GM23338 (cell line): Measurements from ENCODE around the gene KANK3. TPM values are rescaled to one million over a fixed set of nuclear protein-coding genes. Genes with fewer than 3 reads are reported as not detected.

Experiments used
- ATAC-seq: fragments of 200-7000 bp; cut with Tn5 transposase; 3 replicates; pipeline ENCODE4 v1.9.1; 2020
- DNase-seq: peaks from one replicate; pipeline ENCODE4 v3.0.0-alpha.2; 2015; ENCODE audit warnings: low spot score
- H2AFZ ChIP-seq: fragments of 200-600 bp; sonication (generic); 2 replicates; pipeline ENCODE4 v1.8.0; 2016; ENCODE audit warnings: antibody characterized with exemption, mild to moderate bottlenecking, moderate library complexity
- H3F3A ChIP-seq: fragments of 200-600 bp; sonication (generic); replicated peaks from 2 replicates; pipeline ENCODE4 v1.8.0; 2017; ENCODE audit warnings: antibody characterized with exemption, mixed run types, low read depth
- H3K27ac ChIP-seq: fragments of 200-600 bp; sonication (generic); 2 replicates; pipeline ENCODE4 v1.6.1; 2016; ENCODE audit warnings: low read depth
- H3K27me3 ChIP-seq: fragments of 200-600 bp; sonication (generic); 2 replicates; pipeline ENCODE4 v1.8.0; 2016; ENCODE audit warnings: mild to moderate bottlenecking, mixed run types, moderate library complexity; ENCODE audit not compliant: insufficient read depth
- H3K36me3 ChIP-seq: fragments of 200-600 bp; sonication (generic); 2 replicates; pipeline ENCODE4 v1.8.0; 2016; ENCODE audit warnings: mild to moderate bottlenecking; ENCODE audit not compliant: insufficient read depth
- H3K4me1 ChIP-seq: fragments of 200-600 bp; sonication (generic); 2 replicates; pipeline ENCODE4 v1.8.0; 2016; ENCODE audit warnings: mild to moderate bottlenecking, moderate library complexity; ENCODE audit not compliant: insufficient read depth
- H3K4me2 ChIP-seq: fragments of 200-600 bp; sonication (generic); 2 replicates; pipeline ENCODE4 v1.7.1; 2017; ENCODE audit warnings: mixed run types
- H3K4me3 ChIP-seq: fragments of 200-600 bp; sonication (generic); 2 replicates; pipeline ENCODE4 v1.6.1; 2016; ENCODE audit warnings: mixed run types
- H3K79me2 ChIP-seq: fragments of 200-600 bp; sonication (generic); replicated peaks from 2 replicates; pipeline ENCODE4 v1.8.0; 2017; ENCODE audit warnings: mild to moderate bottlenecking; ENCODE audit not compliant: insufficient read depth
- H3K9me2 ChIP-seq: fragments of 200-600 bp; sonication (generic); 2 replicates; pipeline ENCODE4 v1.8.0; 2017; ENCODE audit not compliant: insufficient read depth
- H4K20me1 ChIP-seq: fragments of 200-600 bp; sonication (generic); replicated peaks from 2 replicates; pipeline ENCODE4 v1.8.0; 2017; ENCODE audit warnings: mild to moderate bottlenecking; ENCODE audit not compliant: insufficient read depth
- H3K27ac Mint-ChIP-seq: 2 replicates; pipeline ENCODE4 v1.8.0; 2020; ENCODE audit warnings: inconsistent platforms, mild to moderate bottlenecking, moderate library complexity, mixed read lengths
- H3K27me3 Mint-ChIP-seq: 3 replicates; pipeline ENCODE4 v1.8.0; 2022; ENCODE audit warnings: low read depth, mild to moderate bottlenecking, moderate library complexity, mixed read lengths, inconsistent platforms; ENCODE audit not compliant: insufficient read depth, poor library complexity
- H3K36me3 Mint-ChIP-seq: 3 replicates; pipeline ENCODE4 v1.8.0; 2021; ENCODE audit warnings: low read depth, mild to moderate bottlenecking, inconsistent platforms, moderate library complexity, mixed read lengths
- H3K4me1 Mint-ChIP-seq: 3 replicates; pipeline ENCODE4 v1.8.0; 2020; ENCODE audit warnings: mild to moderate bottlenecking, inconsistent platforms, mixed read lengths
- H3K4me3 Mint-ChIP-seq: 3 replicates; pipeline ENCODE4 v1.8.0; 2021; ENCODE audit warnings: moderate library complexity, mild to moderate bottlenecking, inconsistent platforms, mixed read lengths
- H3K9me3 Mint-ChIP-seq: 3 replicates; pipeline ENCODE4 v1.8.0; 2020; ENCODE audit warnings: moderate library complexity, mild to moderate bottlenecking, inconsistent platforms, mixed read lengths
- CREB1 ChIP-seq: fragments of 250-450 bp; sonication (Bioruptor Pico); IDR thresholded peaks from 2 replicates; pipeline ENCODE4 v1.5.0; 2020; ENCODE audit warnings: low read depth, mild to moderate bottlenecking, moderate library complexity
- CTCF ChIP-seq, 2 experiments: fragments of 200-600 bp in 1 of 2; sonication (generic) in 1 of 2; conservative IDR thresholded peaks; 2 replicates each; pipeline versions ENCODE4 v1.5.1 to v1.6.1; 2016 to 2017; ENCODE audit warnings: antibody characterized with exemption in 2 of 2, low read depth in 2 of 2, mild to moderate bottlenecking in 2 of 2, moderate library complexity in 1 of 2
- EZH2 ChIP-seq: fragments of 200-600 bp; sonication (generic); IDR thresholded peaks from one replicate; pipeline ENCODE4 v1.8.0; 2017; ENCODE audit warnings: antibody characterized with exemption, mild to moderate bottlenecking, low read depth; ENCODE audit not compliant: unreplicated experiment
- EZH2phosphoT487 ChIP-seq: fragments of 200-600 bp; sonication (generic); IDR thresholded peaks from one replicate; pipeline ENCODE4 v1.8.1; 2018; ENCODE audit warnings: antibody characterized with exemption; ENCODE audit not compliant: unreplicated experiment
- JUNB ChIP-seq: IDR thresholded peaks from one replicate; pipeline ENCODE4 v1.6.1; 2016; ENCODE audit warnings: antibody characterized with exemption; ENCODE audit not compliant: unreplicated experiment
- NANOG ChIP-seq: IDR thresholded peaks from 2 replicates; pipeline ENCODE4 v1.6.1; 2016; ENCODE audit warnings: antibody characterized with exemption, borderline replicate concordance
- POLR2AphosphoS5 ChIP-seq: IDR thresholded peaks from 2 replicates; pipeline ENCODE4 v1.6.1; 2016; ENCODE audit warnings: antibody characterized with exemption, low read depth
- STAT1 ChIP-seq: IDR thresholded peaks from one replicate; pipeline ENCODE4 v1.6.1; 2016; ENCODE audit warnings: antibody characterized with exemption; ENCODE audit not compliant: unreplicated experiment
- ZNF114 ChIP-seq: fragments of 250-450 bp; sonication (Bioruptor Pico); IDR thresholded peaks from 2 replicates; pipeline ENCODE4 v1.5.0; 2020; ENCODE audit warnings: mild to moderate bottlenecking, moderate library complexity
- ZNF331 ChIP-seq: fragments of 250-450 bp; sonication (Bioruptor Pico); IDR thresholded peaks from 2 replicates; pipeline ENCODE4 v1.5.0; 2020; ENCODE audit warnings: low read depth, mild to moderate bottlenecking, moderate library complexity
- polyA plus RNA-seq: library from polyadenylated mRNA; unstranded; fragments of >200 nt; fragmentation: Nextera tagmentation; extraction: Ambion mirVana; gene quantifications from 2 replicates; pipeline ENCODE4 v1.2.1, GENCODE V29; 2016
- total RNA-seq: library from RNA; depleted of rRNA; stranded (reverse); fragments of >200 nt; shearing (Covaris generic); gene quantifications from 2 replicates; pipeline ENCODE4 v1.2.3, GENCODE V29; 2014
- TF ChIP-seq, protein P1 (sequence below): IDR thresholded peaks from one replicate; pipeline ENCODE4 v1.6.1; 2018; ENCODE audit warnings: antibody characterized with exemption; ENCODE audit not compliant: unreplicated experiment
- TF ChIP-seq, protein P2 (sequence below): IDR thresholded peaks from 2 replicates; pipeline ENCODE4 v1.6.1; 2016; ENCODE audit warnings: antibody characterized with exemption

Gene KANK3
- total and polyA plus RNA-seq, 2 experiments from 2014 or later, result 2.0 to 9.3 TPM

GRCh38 chr19:8357007-8357521 is 14.0 kb upstream of the KANK3 start (continued):
- TF ChIP-seq, protein P1, sequence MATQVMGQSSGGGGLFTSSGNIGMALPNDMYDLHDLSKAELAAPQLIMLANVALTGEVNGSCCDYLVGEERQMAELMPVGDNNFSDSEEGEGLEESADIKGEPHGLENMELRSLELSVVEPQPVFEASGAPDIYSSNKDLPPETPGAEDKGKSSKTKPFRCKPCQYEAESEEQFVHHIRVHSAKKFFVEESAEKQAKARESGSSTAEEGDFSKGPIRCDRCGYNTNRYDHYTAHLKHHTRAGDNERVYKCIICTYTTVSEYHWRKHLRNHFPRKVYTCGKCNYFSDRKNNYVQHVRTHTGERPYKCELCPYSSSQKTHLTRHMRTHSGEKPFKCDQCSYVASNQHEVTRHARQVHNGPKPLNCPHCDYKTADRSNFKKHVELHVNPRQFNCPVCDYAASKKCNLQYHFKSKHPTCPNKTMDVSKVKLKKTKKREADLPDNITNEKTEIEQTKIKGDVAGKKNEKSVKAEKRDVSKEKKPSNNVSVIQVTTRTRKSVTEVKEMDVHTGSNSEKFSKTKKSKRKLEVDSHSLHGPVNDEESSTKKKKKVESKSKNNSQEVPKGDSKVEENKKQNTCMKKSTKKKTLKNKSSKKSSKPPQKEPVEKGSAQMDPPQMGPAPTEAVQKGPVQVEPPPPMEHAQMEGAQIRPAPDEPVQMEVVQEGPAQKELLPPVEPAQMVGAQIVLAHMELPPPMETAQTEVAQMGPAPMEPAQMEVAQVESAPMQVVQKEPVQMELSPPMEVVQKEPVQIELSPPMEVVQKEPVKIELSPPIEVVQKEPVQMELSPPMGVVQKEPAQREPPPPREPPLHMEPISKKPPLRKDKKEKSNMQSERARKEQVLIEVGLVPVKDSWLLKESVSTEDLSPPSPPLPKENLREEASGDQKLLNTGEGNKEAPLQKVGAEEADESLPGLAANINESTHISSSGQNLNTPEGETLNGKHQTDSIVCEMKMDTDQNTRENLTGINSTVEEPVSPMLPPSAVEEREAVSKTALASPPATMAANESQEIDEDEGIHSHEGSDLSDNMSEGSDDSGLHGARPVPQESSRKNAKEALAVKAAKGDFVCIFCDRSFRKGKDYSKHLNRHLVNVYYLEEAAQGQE, result no peak
- TF ChIP-seq EZH2phosphoT487, result no peak
- no peak for TF ChIP-seq POLR2AphosphoS5
- no peak for TF ChIP-seq CTCF (conservative IDR thresholded peaks at IDR 0.05; ENCODE audit: low read depth in 2 of 2)
- TF ChIP-seq ZNF331, result no peak
- no peak for TF ChIP-seq EZH2
- TF ChIP-seq STAT1, result no peak
- TF ChIP-seq, protein P2, sequence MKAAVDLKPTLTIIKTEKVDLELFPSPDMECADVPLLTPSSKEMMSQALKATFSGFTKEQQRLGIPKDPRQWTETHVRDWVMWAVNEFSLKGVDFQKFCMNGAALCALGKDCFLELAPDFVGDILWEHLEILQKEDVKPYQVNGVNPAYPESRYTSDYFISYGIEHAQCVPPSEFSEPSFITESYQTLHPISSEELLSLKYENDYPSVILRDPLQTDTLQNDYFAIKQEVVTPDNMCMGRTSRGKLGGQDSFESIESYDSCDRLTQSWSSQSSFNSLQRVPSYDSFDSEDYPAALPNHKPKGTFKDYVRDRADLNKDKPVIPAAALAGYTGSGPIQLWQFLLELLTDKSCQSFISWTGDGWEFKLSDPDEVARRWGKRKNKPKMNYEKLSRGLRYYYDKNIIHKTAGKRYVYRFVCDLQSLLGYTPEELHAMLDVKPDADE, result no peak
- TF ChIP-seq JUNB, result no peak
- no peak for TF ChIP-seq ZNF114 (CRISPR knock-in tag)
- TF ChIP-seq NANOG, result no peak

DNA sequence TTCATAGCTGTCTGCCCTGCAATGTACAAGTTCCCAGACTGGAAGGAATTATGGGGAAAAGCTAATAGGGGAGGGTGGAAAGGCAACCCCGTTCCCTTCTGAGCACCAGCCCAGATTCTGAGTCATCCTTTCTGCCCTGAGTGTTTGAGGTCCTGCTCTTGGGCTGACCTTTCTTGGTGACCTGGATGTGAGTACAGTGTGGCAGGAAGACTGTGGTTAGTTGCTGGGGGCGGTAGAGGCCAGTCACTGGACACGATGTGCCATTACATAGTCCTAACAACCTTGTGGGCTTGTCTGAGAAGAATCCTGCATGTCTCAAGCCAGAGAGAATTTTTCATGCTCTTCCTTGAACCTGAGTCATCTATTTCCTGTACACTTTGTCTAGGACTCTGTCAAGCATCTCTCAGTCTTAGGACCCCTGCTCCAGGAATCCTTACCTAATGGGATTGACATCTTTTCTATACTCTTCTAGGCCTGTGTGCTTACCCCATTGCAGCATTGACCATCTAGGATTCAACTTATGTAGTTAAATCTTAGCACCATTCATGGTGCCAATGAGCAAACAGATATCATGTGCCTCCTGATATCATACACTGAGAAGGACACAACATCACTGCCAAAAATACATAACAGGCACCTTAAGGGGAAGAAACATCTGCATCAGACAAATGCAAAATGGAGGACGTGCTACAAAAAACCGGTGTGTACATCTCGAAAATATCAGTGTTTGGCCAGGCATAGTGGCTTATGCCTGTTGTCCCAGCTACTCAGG is 12.8 kb upstream of the KANK3 start:
- no peaks in the 10 kb centered on the region for H3K27me3 ChIP-seq
- no peak overlapping the region for H3K4me3 Mint-ChIP-seq
- H3K9me3 Mint-ChIP-seq, result no peaks in the 10 kb centered on the region; the same call in 2 of the 3 replicates
- H2AFZ ChIP-seq, result no peak overlapping the region
- H3K79me2 ChIP-seq, result no peaks in the 10 kb centered on the region
- peaks cover 5% of the 10 kb centered on the region; the same call in 1 of the 2 replicates for H3K4me1 ChIP-seq
- H3K27ac Mint-ChIP-seq, result no peak overlapping the region
- H3K36me3 ChIP-seq, result no peaks in the 10 kb centered on the region
- no peaks in the 10 kb centered on the region for H3K9me2 ChIP-seq
- H3K36me3 Mint-ChIP-seq, result no peaks in the 10 kb centered on the region
- no peak overlapping the region for H3K4me3 ChIP-seq
- DNase-seq, result no peak
- ATAC-seq, result no peak
- H3K4me2 ChIP-seq, result no peak overlapping the region
- peaks cover 13% of the 10 kb centered on the region for H3K4me1 Mint-ChIP-seq
- H3K27me3 Mint-ChIP-seq, result peaks cover 4% of the 10 kb centered on the region
- peaks cover 6% of the 10 kb centered on the region; the same call in 1 of the 2 replicates for H3F3A ChIP-seq
- no peak overlapping the region for H3K27ac ChIP-seq
- H4K20me1 ChIP-seq, result no peaks in the 10 kb centered on the region
- TF ChIP-seq ZNF331, result no peak
- TF ChIP-seq POLR2AphosphoS5, result no peak
- no peak for TF ChIP-seq STAT1
- no peak for TF ChIP-seq ZNF114 (CRISPR knock-in tag)
- TF ChIP-seq, protein P2, result no peak
- TF ChIP-seq CTCF (conservative IDR thresholded peaks at IDR 0.05; ENCODE audit: low read depth in 2 of 2), result no peak
- TF ChIP-seq EZH2phosphoT487, result no peak
- no peak for TF ChIP-seq CREB1 (CRISPR knock-in tag)
- no peak for TF ChIP-seq NANOG
